NCI-H1694 treated with DMSO at 0.1 percent for 48 hours (cell line): Measurements from ENCODE around the gene ESAM.

Experiments
- DNase-seq: peaks from one replicate; lab custom pipeline; 2025; lab: John Stamatoyannopoulos, UW

The ESAM gene

GRCh38 chr11:124752471-124753102 lies 9.5 kb downstream of the ESAM start:
- no peak for DNase-seq

GRCh38 chr11:124751741-124752470 lies 10.2 kb downstream of the ESAM start, which contains the start of gene VSIG2:
TSS of gene VSIG2 (minus strand) at chr11:124752255. CDS start at chr11:124752137, 118 bp downstream.
- no peak for DNase-seq

DNA sequence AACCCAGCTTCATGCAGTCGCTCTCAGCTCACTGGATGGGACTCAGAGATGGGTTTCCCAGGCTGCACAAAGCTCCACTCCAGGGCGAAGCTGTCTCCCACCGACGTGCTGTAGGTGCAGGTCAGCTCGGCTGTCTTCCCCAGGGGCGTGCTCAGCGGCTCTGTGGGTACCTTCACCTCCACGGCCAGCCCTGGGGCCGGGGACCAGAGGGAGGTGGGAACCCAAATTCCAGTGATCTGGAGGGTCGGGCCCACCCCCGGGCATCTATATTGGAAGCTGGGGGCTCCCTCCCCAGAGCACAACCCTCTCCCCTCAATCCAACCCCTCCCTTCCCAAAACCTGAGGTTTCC lies 10.7 kb downstream of the ESAM start:
- no peak for DNase-seq

GRCh38 chr11:124749912-124750311 lies 12.2 kb downstream of the ESAM start:
- no peak for DNase-seq

GRCh38 chr11:124748481-124749343 lies 13.4 kb downstream of the ESAM start:
- DNase-seq = no peak

DNA sequence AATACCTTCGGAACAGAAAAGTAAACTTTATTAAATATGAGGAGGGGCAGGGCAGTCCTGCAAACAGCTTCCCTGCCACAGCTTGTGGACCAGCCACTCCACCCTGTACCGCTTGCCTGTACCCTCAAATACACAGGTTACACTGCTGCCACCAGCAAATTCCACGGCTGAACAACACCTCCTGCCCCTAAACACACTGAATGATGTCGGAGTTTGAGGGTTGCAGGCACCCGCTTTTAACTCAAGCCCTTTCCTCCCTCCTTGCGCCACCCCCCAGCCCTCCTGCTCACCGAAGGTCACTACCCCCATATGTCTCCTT lies 14.0 kb downstream of the ESAM start:
- no peak for DNase-seq

DNA sequence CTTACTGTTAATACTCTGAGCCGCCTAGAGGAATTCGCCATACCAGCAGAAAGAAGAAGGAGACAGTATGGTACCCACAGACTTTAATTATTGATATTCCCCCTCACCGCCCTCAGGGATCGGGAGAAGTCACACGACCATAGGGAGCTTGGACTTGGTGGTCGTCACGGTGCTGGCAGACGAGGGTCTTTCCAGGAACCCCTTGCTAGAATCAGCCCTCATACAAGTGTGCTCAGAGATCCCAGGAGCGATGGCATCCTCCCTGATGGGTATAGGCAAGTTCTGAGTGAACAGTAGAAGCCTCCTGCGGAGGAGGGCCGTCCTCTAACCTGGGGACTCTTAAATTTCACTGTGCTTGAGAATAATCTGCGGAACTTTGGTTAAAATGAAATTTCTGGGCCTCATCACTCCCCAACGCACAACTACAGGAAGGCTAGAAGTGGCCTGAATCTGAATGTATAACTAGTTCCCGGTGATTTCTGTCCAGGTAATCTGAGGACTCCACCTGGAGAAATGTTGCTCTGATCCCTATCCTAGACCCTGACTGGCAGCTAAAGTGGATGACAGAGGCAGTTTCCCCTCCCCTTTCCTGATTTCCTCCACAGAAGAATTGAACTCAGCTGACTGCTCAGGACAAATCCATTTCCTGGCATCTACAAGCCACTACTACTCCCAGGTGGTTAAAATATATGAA lies 14.5 kb downstream of the ESAM start:
- no peak for DNase-seq

- no peak for DNase-seq
Measured at GRCh38 chr11:124746621-124747243, 15.4 kb downstream of the ESAM start.

DNA sequence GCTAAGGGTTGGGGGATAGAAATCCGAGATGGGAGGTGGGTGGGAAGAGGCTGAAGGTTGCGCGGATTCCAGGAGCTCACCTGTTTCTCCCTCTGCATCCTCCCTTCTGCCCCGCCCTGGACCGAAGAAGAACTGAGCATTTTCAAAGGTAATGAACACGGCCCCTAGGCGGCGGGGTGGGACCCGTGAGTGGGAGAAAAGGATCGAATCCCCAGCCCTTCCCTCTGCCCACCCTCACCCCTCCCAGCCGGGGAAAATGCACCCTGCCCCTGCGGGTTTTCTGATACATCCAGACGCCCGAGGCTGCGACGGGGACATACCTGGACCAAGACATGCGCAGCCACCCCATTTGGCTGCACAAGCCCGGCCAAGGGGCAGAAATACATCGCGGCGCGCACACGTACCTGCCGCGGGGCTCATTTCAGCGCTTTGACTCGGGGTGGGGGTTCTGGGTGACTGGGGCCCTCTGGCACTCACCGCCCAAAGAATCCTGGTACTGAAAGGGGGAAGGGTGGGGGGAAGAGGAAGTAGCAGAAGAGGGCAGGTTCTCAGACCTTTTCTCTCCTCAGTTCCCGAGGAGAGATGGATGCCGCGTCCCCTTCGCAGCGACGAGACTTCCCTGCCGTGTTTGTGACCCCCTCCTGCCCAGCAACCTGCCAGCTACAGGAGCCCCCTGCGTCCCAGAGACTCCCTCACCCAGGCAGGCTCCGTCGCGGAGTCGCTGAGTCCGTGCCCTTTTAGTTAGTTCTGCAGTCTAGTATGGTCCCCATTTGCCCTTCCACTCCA lies 16.1 kb downstream of the ESAM start:
- no peak for DNase-seq

DNA sequence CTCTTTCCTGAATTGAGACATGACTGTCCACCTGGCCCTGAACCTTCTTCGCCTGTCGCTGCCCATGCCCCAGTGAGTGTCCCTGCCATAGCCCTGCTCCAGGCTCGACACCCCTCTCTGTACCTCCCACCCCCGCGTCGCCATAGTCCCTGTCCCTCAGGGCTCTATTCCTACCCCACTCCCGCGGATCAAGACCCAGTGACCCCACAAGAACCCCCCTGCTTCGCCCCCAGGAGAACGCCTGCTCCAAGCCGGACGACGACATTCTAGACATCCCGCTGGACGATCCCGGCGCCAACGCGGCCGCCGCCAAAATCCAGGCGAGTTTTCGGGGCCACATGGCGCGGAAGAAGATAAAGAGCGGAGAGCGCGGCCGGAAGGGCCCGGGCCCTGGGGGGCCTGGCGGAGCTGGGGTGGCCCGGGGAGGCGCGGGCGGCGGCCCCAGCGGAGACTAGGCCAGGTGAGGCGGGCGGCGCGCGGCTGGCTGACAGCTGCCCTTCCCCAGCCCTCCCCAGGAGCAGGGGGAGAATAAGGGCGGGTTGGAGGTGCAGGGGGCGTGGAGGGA lies 16.7 kb downstream of the ESAM start:
- DNase-seq = no peak

DNA sequence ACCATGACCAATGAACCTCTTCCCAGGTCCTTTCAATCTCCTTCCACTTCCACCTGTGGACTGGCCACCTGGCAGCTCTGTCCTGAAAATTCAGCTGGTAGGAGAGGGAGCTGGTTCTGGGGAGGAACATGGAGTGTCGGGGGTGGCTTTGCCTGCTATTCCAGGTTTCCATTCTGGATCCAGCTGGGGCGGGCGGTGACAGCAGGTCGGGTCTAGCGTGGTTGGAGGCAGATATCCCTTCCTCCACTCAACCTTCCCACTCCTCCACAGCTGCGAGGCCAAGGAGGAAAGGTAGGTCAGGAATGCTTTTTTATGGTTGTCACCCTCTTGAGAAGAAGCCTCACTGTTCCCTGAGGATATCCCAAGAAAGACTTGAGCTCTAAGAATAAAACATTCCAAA lies 19.0 kb downstream of the ESAM start:
- DNase-seq = no peak

GRCh38 chr11:124742555-124742954 lies 19.5 kb downstream of the ESAM start:
- DNase-seq = no peak

- no peak for DNase-seq
Measured at GRCh38 chr11:124740277-124740882, 21.7 kb downstream of the ESAM start.

- peak; percentile 61 for DNase-seq
Measured at GRCh38 chr11:124739479-124740276, 22.4 kb downstream of the ESAM start, which contains the start of gene NRGN. TSS of gene NRGN (plus strand) at chr11:124739942. CDS start at chr11:124740085, 143 bp downstream.

- DNase-seq = no peak
Measured at GRCh38 chr11:124738713-124739478, 23.2 kb downstream of the ESAM start.

DNA sequence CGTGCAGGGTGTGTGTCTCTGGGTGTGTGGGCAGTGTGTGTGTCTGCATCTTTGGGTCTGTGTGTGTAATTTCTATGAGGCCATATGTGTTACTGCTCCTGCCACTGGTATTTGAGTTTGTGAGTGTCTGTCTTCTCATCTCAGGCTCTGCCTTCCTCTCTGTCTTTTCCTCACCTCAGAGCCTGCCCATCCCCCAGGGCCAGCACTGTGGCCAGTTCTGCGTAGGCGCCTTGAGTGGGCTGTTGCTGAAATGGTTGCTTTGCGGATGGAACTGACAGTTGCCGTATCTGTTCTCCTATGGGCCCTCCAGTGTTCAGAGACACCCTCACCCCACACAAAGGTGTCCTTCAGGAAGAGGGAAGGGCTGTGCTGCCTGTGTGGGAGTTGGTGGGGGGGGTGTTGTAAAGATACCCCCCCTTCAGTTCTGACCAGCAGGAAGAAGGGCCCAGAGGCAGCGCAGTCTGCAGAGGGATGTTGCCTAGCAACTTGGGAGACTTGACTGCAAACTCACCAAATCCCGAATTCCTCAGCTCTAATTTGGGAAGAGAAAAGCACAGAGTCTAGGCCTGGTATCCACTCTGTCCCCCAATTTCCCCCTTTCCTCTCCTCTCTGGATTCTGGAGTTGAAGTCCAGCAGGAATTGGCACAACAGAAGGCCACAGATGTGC lies 24.3 kb downstream of the ESAM start:
- no peak for DNase-seq

DNA sequence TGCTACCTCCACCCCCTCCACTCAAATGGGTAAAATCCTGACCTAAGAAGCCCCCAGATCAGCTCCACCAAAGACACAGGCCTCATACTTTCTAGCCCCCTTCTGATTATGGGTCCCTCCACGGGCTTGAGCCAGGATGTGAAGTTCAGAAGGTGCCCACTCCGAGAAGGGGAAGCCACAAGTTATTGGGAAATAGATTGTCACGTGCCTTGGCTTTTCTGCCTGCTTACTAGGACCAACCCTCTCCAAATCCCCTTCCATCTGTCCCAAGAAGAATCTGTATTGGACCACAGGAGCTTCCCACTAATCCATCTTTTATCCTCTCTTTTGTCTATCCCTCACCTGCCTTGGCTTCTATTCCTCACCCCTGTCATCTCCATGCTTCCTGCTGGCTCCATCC lies 25.4 kb downstream of the ESAM start:
- DNase-seq = no peak

DNA sequence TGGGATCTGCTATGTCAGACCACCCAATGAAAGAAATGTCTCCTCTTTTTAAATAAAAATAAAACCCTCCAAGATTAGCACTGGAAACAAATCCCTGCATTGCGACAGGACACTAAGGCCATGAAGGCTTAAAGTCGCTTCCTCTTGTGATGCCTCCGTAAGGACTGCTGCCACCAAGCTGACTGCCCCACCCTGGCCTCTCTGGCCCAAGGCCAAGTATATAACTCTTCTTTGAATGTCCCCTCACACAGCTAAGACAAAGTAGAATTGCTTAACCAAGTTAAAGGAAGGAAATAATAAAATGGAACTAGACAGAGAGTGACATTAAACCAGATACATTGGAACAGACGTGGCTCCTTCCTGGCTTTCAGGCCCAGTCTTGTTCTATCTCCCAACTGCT lies 29.9 kb downstream of the ESAM start:
- DNase-seq = no peak
